Astrocyte (in vitro differentiated cells and primary cell): Measurements from ENCODE around the gene CYRIA. TPM values are rescaled to one million over a fixed set of nuclear protein-coding genes. Genes with fewer than 3 reads are reported as not detected.

Source experiments
- DNase-seq: peaks from one replicate; pipeline ENCODE4 v3.0.0-alpha.2; 2010; ENCODE audit warnings: low read depth
- FAIRE-seq: peaks from 2 replicates; lab custom pipeline; 2011; peaks lifted over from hg19 to GRCh38; lab: Jason Lieb, UNC
- H2AFZ ChIP-seq: 2 replicates; pipeline ENCODE4 v1.6.0; 2012; ENCODE audit warnings: low read depth, low read length, inconsistent platforms
- H3K27ac ChIP-seq: 2 replicates; pipeline ENCODE4 v1.5.1; 2011; ENCODE audit warnings: low read depth, low read length, inconsistent platforms
- H3K27me3 ChIP-seq: 2 replicates; pipeline ENCODE4 v1.6.0; 2011; ENCODE audit warnings: low read length, inconsistent platforms; ENCODE audit not compliant: insufficient read depth
- H3K36me3 ChIP-seq: 2 replicates; pipeline ENCODE4 v1.5.1; 2011; ENCODE audit warnings: low read length, inconsistent platforms; ENCODE audit not compliant: insufficient read depth
- H3K4me1 ChIP-seq: 2 replicates; pipeline ENCODE4 v1.5.1; 2011; ENCODE audit warnings: low read length, inconsistent platforms; ENCODE audit not compliant: insufficient read depth
- H3K4me2 ChIP-seq: 2 replicates; pipeline ENCODE4 v1.6.0; 2012; ENCODE audit warnings: low read length, inconsistent platforms
- H3K4me3 ChIP-seq: 2 replicates; pipeline ENCODE4 v1.5.1; 2011; ENCODE audit warnings: low read depth, mild to moderate bottlenecking, low read length, inconsistent platforms; ENCODE audit not compliant: insufficient read depth
- H3K79me2 ChIP-seq: 2 replicates; pipeline ENCODE4 v1.6.0; 2012; ENCODE audit warnings: mild to moderate bottlenecking, low read length, inconsistent platforms; ENCODE audit not compliant: insufficient read depth
- H3K9ac ChIP-seq: 2 replicates; pipeline ENCODE4 v1.6.0; 2012; ENCODE audit warnings: mild to moderate bottlenecking, low read length, inconsistent platforms
- H3K9me3 ChIP-seq: 2 replicates; pipeline ENCODE4 v1.5.1; 2012; ENCODE audit warnings: low read depth, mild to moderate bottlenecking, low read length, inconsistent platforms; ENCODE audit not compliant: insufficient read depth
- H4K20me1 ChIP-seq: 2 replicates; pipeline ENCODE4 v1.6.0; 2012; ENCODE audit warnings: low read length, inconsistent platforms; ENCODE audit not compliant: insufficient read depth
- H3K27ac Mint-ChIP-seq: one replicate; pipeline ENCODE4 v1.8.0; 2021; ENCODE audit warnings: mild to moderate bottlenecking, mixed read lengths; ENCODE audit not compliant: unreplicated experiment
- H3K27me3 Mint-ChIP-seq: one replicate; pipeline ENCODE4 v1.8.0; 2021; ENCODE audit warnings: low read depth, mixed read lengths; ENCODE audit not compliant: unreplicated experiment
- H3K36me3 Mint-ChIP-seq: one replicate; pipeline ENCODE4 v1.8.0; 2021; ENCODE audit warnings: low read depth, mixed read lengths; ENCODE audit not compliant: unreplicated experiment
- H3K4me1 Mint-ChIP-seq: one replicate; pipeline ENCODE4 v1.8.0; 2021; ENCODE audit warnings: low read depth, mixed read lengths; ENCODE audit not compliant: unreplicated experiment
- H3K4me3 Mint-ChIP-seq: one replicate; pipeline ENCODE4 v1.8.0; 2021; ENCODE audit warnings: mild to moderate bottlenecking, moderate library complexity, mixed read lengths; ENCODE audit not compliant: unreplicated experiment
- H3K9me3 Mint-ChIP-seq: one replicate; pipeline ENCODE4 v1.8.0; 2021; ENCODE audit warnings: mild to moderate bottlenecking, mixed read lengths; ENCODE audit not compliant: unreplicated experiment
- CTCF ChIP-seq: IDR thresholded peaks from 2 replicates; pipeline ENCODE4 v1.5.1; 2011; ENCODE audit warnings: low read depth, mild to moderate bottlenecking, inconsistent platforms, low read length, moderate library complexity; ENCODE audit not compliant: insufficient read depth
- EZH2 ChIP-seq: IDR thresholded peaks from 2 replicates; pipeline ENCODE4 v1.6.1; 2012; ENCODE audit warnings: mild to moderate bottlenecking, low read length, inconsistent platforms; ENCODE audit not compliant: insufficient read depth
- total RNA-seq: library from RNA; stranded (reverse); gene quantifications from 2 replicates; pipeline ENCODE4 v1.2.1, GENCODE V29; 2021

Gene CYRIA
- total RNA-seq, 1 donor from 2014 or later: 4.9 TPM

DNA sequence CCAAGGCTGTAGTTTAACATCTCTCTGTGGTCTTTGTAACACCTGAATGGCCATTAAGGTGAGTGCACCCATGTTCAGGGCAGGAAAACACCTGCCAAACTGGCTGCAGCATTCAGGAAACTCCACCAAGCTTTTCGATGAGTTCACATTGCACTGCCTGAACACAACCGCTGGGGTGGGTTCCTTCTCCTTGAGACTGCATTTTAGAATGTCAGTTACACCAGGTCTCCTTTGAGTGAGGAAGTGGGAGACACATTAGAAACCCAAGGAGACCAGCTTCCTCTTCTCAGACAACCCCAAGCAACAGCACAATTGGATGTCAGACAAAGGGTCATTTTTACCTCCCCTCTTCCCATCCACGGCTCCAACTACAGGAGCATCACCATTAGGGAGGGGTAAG, 35.2 kb downstream of the CYRIA start:
- Histone ChIP-seq H4K20me1 (no peaks in the 10 kb centered on the region), H3K9ac (no peak overlapping the region), H3K4me1 (peaks cover 26% of the 10 kb centered on the region), H3K27ac (no peak overlapping the region), H3K36me3 (no peaks in the 10 kb centered on the region), H3K4me3 (no peak overlapping the region), H2AFZ (no peak overlapping the region), H3K79me2 (no peaks in the 10 kb centered on the region), H3K9me3 (no peaks in the 10 kb centered on the region), H3K4me2 (no peak overlapping the region), H3K27me3 (no peaks in the 10 kb centered on the region)
- H3K36me3 Mint-ChIP-seq: peaks cover 2% of the 10 kb centered on the region
- H3K27ac Mint-ChIP-seq: no peak overlapping the region
- FAIRE-seq (no peak), DNase-seq (no peak)
- peaks cover 30% of the 10 kb centered on the region for H3K4me1 Mint-ChIP-seq
- H3K27me3 Mint-ChIP-seq: peaks cover 3% of the 10 kb centered on the region
- TF ChIP-seq CTCF (no peak), EZH2 (no peak)
- H3K9me3 Mint-ChIP-seq: peaks cover 2% of the 10 kb centered on the region
- H3K4me3 Mint-ChIP-seq: no peak overlapping the region

DNA sequence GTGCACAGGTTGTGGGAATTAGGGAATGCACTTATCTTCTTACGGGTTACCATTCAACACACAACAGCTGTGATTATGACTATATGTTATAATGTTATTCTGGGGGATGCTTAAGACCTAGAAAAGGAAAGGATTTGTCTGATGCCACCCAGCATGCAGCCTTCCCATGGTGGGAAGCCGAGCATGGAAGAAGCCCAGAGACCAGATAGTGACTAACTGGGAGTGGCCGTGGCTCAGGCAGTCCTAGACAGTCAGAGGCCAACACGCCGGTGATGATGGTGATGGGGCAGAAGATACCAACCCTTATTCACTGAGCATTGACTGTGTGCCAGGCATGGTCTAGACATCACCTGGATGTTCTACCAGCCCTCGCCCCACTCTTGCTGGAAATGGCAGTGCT, 35.9 kb downstream of the CYRIA start:
- no peak overlapping the region for H3K27ac Mint-ChIP-seq
- Histone ChIP-seq H3K9me3 (no peaks in the 10 kb centered on the region), H3K27me3 (no peaks in the 10 kb centered on the region), H3K4me1 (peaks cover 29% of the 10 kb centered on the region), H3K79me2 (no peaks in the 10 kb centered on the region), H4K20me1 (no peaks in the 10 kb centered on the region), H2AFZ (no peak overlapping the region), H3K36me3 (no peaks in the 10 kb centered on the region), H3K4me3 (no peak overlapping the region), H3K27ac (no peak overlapping the region), H3K9ac (no peak overlapping the region), H3K4me2 (no peak overlapping the region)
- H3K27me3 Mint-ChIP-seq: peaks cover 3% of the 10 kb centered on the region
- FAIRE-seq (no peak), DNase-seq (no peak)
- H3K4me3 Mint-ChIP-seq: no peak overlapping the region
- H3K9me3 Mint-ChIP-seq: peaks cover 2% of the 10 kb centered on the region
- H3K36me3 Mint-ChIP-seq: peaks cover 2% of the 10 kb centered on the region
- no peak for TF ChIP-seq EZH2
- TF ChIP-seq CTCF: no peak
- H3K4me1 Mint-ChIP-seq: peaks cover 37% of the 10 kb centered on the region

DNA sequence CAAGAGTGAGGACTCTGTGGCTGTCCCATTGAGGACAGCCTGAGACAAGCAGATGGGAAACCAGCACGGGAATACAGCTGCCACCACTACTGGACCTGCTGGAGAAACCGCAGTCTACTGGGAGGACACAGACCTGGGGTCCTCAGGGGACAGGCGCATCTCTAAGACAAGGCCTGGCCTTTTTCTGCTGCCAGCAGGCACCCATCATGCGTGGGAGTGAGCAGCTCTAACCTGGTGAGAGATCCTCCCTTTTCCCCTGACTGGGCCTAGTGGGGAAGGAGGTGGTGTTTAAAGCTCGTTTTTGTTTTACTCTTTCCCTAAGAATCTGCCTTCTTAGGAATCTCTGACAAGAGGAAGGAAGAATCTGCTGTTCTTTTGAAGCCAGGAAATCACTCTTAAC, 36.6 kb downstream of the CYRIA start:
- no peaks in the 10 kb centered on the region for H3K79me2 ChIP-seq
- TF ChIP-seq EZH2 (no peak), CTCF (no peak)
- H3K36me3 Mint-ChIP-seq: peaks cover 2% of the 10 kb centered on the region
- no peak overlapping the region for H3K27ac ChIP-seq
- H3K4me2 ChIP-seq: no peak overlapping the region
- no peaks in the 10 kb centered on the region for H3K27me3 ChIP-seq
- H3K9me3 ChIP-seq: no peaks in the 10 kb centered on the region
- peaks cover 2% of the 10 kb centered on the region for H3K9me3 Mint-ChIP-seq
- no peak overlapping the region for H3K4me3 ChIP-seq
- DNase-seq (no peak), FAIRE-seq (no peak)
- no peaks in the 10 kb centered on the region for H3K36me3 ChIP-seq
- H3K27me3 Mint-ChIP-seq: peaks cover 3% of the 10 kb centered on the region
- H3K9ac ChIP-seq: no peak overlapping the region
- H3K4me1 Mint-ChIP-seq: peaks cover 39% of the 10 kb centered on the region
- no peaks in the 10 kb centered on the region for H4K20me1 ChIP-seq
- no peak overlapping the region for H3K4me3 Mint-ChIP-seq
- no peak overlapping the region for H2AFZ ChIP-seq
- H3K27ac Mint-ChIP-seq: no peak overlapping the region
- peaks cover 31% of the 10 kb centered on the region for H3K4me1 ChIP-seq
